GM12801 (cell line): ENCODE measurements around the gene SLC23A1.

Experiments used
- CTCF ChIP-seq: IDR thresholded peaks from one replicate; pipeline ENCODE4 v1.5.1; 2011; ENCODE audit warnings: control low read depth; ENCODE audit not compliant: insufficient read length; ENCODE audit errors: extremely low read depth

Gene SLC23A1

GRCh38 chr5:139358064-139358463, 25.0 kb downstream of the SLC23A1 start:
- no peak for TF ChIP-seq CTCF

GRCh38 chr5:139354186-139354585, 28.9 kb downstream of the SLC23A1 start:
- TF ChIP-seq CTCF = no peak

- no peak for TF ChIP-seq CTCF
Observed at GRCh38 chr5:139344177-139344576, 38.9 kb downstream of the SLC23A1 start.

- TF ChIP-seq CTCF = no peak
Observed at GRCh38 chr5:139343476-139343875, 39.6 kb downstream of the SLC23A1 start.

- TF ChIP-seq CTCF = no peak
Observed at GRCh38 chr5:139342423-139342723, 40.7 kb downstream of the SLC23A1 start.

- no peak for TF ChIP-seq CTCF
Observed at GRCh38 chr5:139341689-139342422, 41.2 kb downstream of the SLC23A1 start, which contains the start of gene PAIP2. PAIP2 (plus strand) TSS chr5:139341854; CDS start chr5:139363785, 21,931 bp downstream.

GRCh38 chr5:139341187-139341688, 41.9 kb downstream of the SLC23A1 start:
- TF ChIP-seq CTCF = no peak
